NCI-H1092 (cell line): ENCODE results near the gene TXLNA.
A peak's percentile ranks its signal among the peaks of the same experiment; 100 is the strongest.
"Not testable (repeated sequence)": the region's sequence is repeated elsewhere in the genome, so short reads cannot be mapped to it uniquely, and the experiment has no call there.

Experiments
- DNase-seq: peaks from one replicate; lab custom pipeline; 2025; lab: John Stamatoyannopoulos, UW

TXLNA gene

GRCh38 chr1:32179443-32180185, at the start of gene TXLNA:
TXLNA (plus strand) TSS chr1:32179675; CDS start chr1:32180346, 671 bp downstream.
- peak; percentile 93 for DNase-seq

- not testable (repeated sequence) for DNase-seq
Observed at GRCh38 chr1:32133950-32134280, 45.6 kb upstream of the TXLNA start.

GRCh38 chr1:32137111-32137510, 42.4 kb upstream of the TXLNA start:
- DNase-seq = no peak

GRCh38 chr1:32138965-32139364, 40.5 kb upstream of the TXLNA start:
- DNase-seq = no peak

GRCh38 chr1:32142446-32143301, 36.8 kb upstream of the TXLNA start:
- peak; percentile 19 for DNase-seq

GRCh38 chr1:32143302-32143695, 36.2 kb upstream of the TXLNA start:
- not testable (repeated sequence) for DNase-seq

GRCh38 chr1:32144033-32144432, 35.4 kb upstream of the TXLNA start:
- DNase-seq = no peak

GRCh38 chr1:32147799-32148198, 31.7 kb upstream of the TXLNA start:
- not testable (repeated sequence) for DNase-seq

- DNase-seq = no peak
Observed at GRCh38 chr1:32150847-32151246, 28.6 kb upstream of the TXLNA start.

GRCh38 chr1:32151319-32151787, 28.1 kb upstream of the TXLNA start:
- DNase-seq = no peak

- no peak for DNase-seq
Observed at GRCh38 chr1:32159189-32159588, 20.3 kb upstream of the TXLNA start.

GRCh38 chr1:32163405-32163804, 16.1 kb upstream of the TXLNA start:
- DNase-seq = no peak

GRCh38 chr1:32165633-32166032, 13.8 kb upstream of the TXLNA start:
- not testable (repeated sequence) for DNase-seq

- no peak for DNase-seq
Observed at GRCh38 chr1:32170991-32171390, 8.5 kb upstream of the TXLNA start.

- no peak for DNase-seq
Observed at GRCh38 chr1:32172621-32173245, 6.7 kb upstream of the TXLNA start.

- no peak for DNase-seq
Observed at GRCh38 chr1:32178380-32179192, 889 bp upstream of the TXLNA start.

- DNase-seq = no peak
Observed at GRCh38 chr1:32179193-32179442, 357 bp upstream of the TXLNA start.

GRCh38 chr1:32180186-32181060, 948 bp downstream of the TXLNA start:
- no peak for DNase-seq

- no peak for DNase-seq
Observed at GRCh38 chr1:32181065-32181464, 1.6 kb downstream of the TXLNA start.

- no peak for DNase-seq
Observed at GRCh38 chr1:32181563-32181962, 2.1 kb downstream of the TXLNA start.

- no peak for DNase-seq
Observed at GRCh38 chr1:32182060-32182459, 2.6 kb downstream of the TXLNA start.
